Thyroid gland (tissue), 4 donors: ENCODE results near the gene TDRKH. TPM values are rescaled to one million over a fixed set of nuclear protein-coding genes. Genes with fewer than 3 reads are reported as not detected.

ENCODE experiments used
- small RNA-seq: library from RNA; depleted of rRNA; stranded (forward); fragments of <200 nt; gene quantifications from one replicate; pipeline ENCODE3, GENCODE V24; 2016
- total RNA-seq, 4 donors: library from RNA; depleted of rRNA; stranded (reverse); fragments of >200 nt; gene quantifications; one replicate each; pipeline ENCODE4 v1.2.3, GENCODE V29; 2016

TDRKH gene
- total RNA-seq, 4 donors from 2014 or later = 10.8 to 17.1 (median 13.1) TPM

Small RNAs within 50 kb of the gene (small RNA-seq; reads per million reads assigned to genes)
- not detected for gene RNU6-662P

Other genes starting within 250 kb of the TDRKH start
- gene SNX27, start 178.4 kb downstream of the TDRKH start, total RNA-seq = 10 to 100 TPM; 33.8 to 43.4 (median 37.9) TPM
- 1 to 10 TPM in 1 of 4 donors, not detected in 3; 1.4 TPM for gene CELF3, start 73.7 kb downstream of the TDRKH start, total RNA-seq
- not detected for gene RIIAD1, start 69.0 kb downstream of the TDRKH start, total RNA-seq
- 10 to 100 TPM; 57.2 to 66.5 (median 61.8) TPM for gene MRPL9, start 27.0 kb downstream of the TDRKH start, total RNA-seq
- under 1 TPM; 0.13 to 0.63 (median 0.24) TPM for gene LINGO4, start 14.9 kb upstream of the TDRKH start, total RNA-seq
- gene RORC, start 41.3 kb upstream of the TDRKH start, total RNA-seq = 10 to 100 TPM; 29.7 to 48.4 (median 38.8) TPM
- gene C2CD4D, start 49.3 kb upstream of the TDRKH start, total RNA-seq = 1 to 10 TPM in 1 of 4 donors, under 1 TPM in 2, not detected in 1; 0.29 to 1.3 (median 0.33) TPM
- not detected for gene THEM5, start 63.2 kb upstream of the TDRKH start, total RNA-seq
- 10 to 100 TPM; 28.5 to 32.5 (median 31.3) TPM for gene THEM4, start 119.0 kb upstream of the TDRKH start, total RNA-seq
- 10 to 100 TPM; 11.2 to 64.0 (median 35.6) TPM for gene S100A10, start 203.4 kb upstream of the TDRKH start, total RNA-seq
- gene S100A11, start 246.5 kb upstream of the TDRKH start, total RNA-seq = 100 to 1,000 TPM; 120 to 368 (median 160) TPM